Neural cell (in vitro differentiated cells): Measurements from ENCODE around the gene ANKS1B.

Source experiments
- CTCF ChIP-seq: fragments of 450-650 bp; IDR thresholded peaks from 2 replicates; pipeline ENCODE4 v1.5.1; 2014; ENCODE audit warnings: antibody characterized with exemption, mild to moderate bottlenecking, moderate library complexity; ENCODE audit not compliant: poor library complexity, severe bottlenecking
- TAF1 ChIP-seq: IDR thresholded peaks from 2 replicates; pipeline ENCODE4 v1.6.1; 2012; ENCODE audit warnings: low read depth

- TF ChIP-seq TAF1 = no peak
- TF ChIP-seq CTCF = no peak
Observed at GRCh38 chr12:99235381-99235780, 749.4 kb downstream of the ANKS1B start.
